ENCODE results near the gene CREM. TPM values are rescaled to one million over a fixed set of nuclear protein-coding genes. Genes with fewer than 3 reads are reported as not detected.

CREM gene
- total and polyA plus RNA-seq, 2 of the 4 experiments (the other 2 are of a cell fraction), result 33.2 to 40.5 TPM

- H3K9ac ChIP-seq (ENCODE audit: low read depth, low read length), result no peak overlapping the region
- dilution Hi-C loops (cut with HindIII; ENCODE audit: low sequenced_read_pairs, unreplicated experiment) (no loop called here), intact Hi-C loops (cut with micrococcal nuclease) (loop anchor here (5.0 kb wide), 1 partner anchor 556 kb away; no protein-coding TSS in a partner anchor), in situ Hi-C loops (cut with MboI; ENCODE audit: low sequenced_read_pairs) (loop anchor here (10.0 kb wide), 1 partner anchor 538 kb away; no protein-coding TSS in a partner anchor)
- H2BK120ac ChIP-seq (ENCODE audit: low read depth, low read length), result no peak overlapping the region
- no peak overlapping the region for H3K56ac ChIP-seq (ENCODE audit: extremely low read depth, insufficient read depth, low read length)
- no peak overlapping the region for H3K18ac ChIP-seq (ENCODE audit: low read depth, low read length)
- H3K4ac ChIP-seq (ENCODE audit: low read depth, low read length), result no peak overlapping the region
- H4K91ac ChIP-seq (ENCODE audit: insufficient read depth, low read depth, low read length), result no peak overlapping the region
- no peaks in the 10 kb centered on the region for H3K9me3 ChIP-seq (ENCODE audit: control insufficient read depth, insufficient read depth, low read length)
- DNase-seq (no peak), ATAC-seq (ENCODE audit: low read depth) (no peak)
- no peak overlapping the region for H2BK20ac ChIP-seq (ENCODE audit: low read depth, low read length)
- H3K79me1 ChIP-seq (ENCODE audit: low read depth in 1 of 2, low read length in 2 of 2), result no peaks in the 10 kb centered on the region
- ChIA-PET POLR2A (ENCODE audit: unreplicated experiment) (no interaction called here), CTCF (interaction anchor here (1.0 kb wide), 1 partner anchor 17 kb away, joined by 4 read pairs; no protein-coding TSS in a partner anchor)
- no peak overlapping the region for H2BK15ac ChIP-seq (ENCODE audit: low read depth, low read length)
- H2AFZ ChIP-seq (replicated peaks; ENCODE audit: low read length, poor library complexity), result no peak overlapping the region
- no peak overlapping the region for H4K5ac ChIP-seq (ENCODE audit: low read depth, low read length)
- no peak overlapping the region for H3K4me3 ChIP-seq (ENCODE audit: insufficient read depth, low read depth, low read length)
- H3K4me1 ChIP-seq (ENCODE audit: control insufficient read depth, insufficient read depth, low read length), result peaks cover 2% of the 10 kb centered on the region
- no CpG with 5 or more reads among the region's 6 CpGs for WGBS, 2 experiments (ENCODE audit: extremely low coverage in 2 of 2, insufficient read length in 1 of 2)
- H2AK5ac ChIP-seq (ENCODE audit: low read depth, low read length), result no peak overlapping the region
- no peak overlapping the region for H3K4me2 ChIP-seq (ENCODE audit: low read depth, low read length)
- no peak overlapping the region for H3K14ac ChIP-seq (replicated peaks; ENCODE audit: low read depth, low read length)
- H4K8ac ChIP-seq (ENCODE audit: low read depth in 2 of 2, low read length in 2 of 2), result no peak overlapping the region
- no peaks in the 10 kb centered on the region for H4K20me1 ChIP-seq (ENCODE audit: insufficient read depth, low read length)
- peaks cover 6% of the 10 kb centered on the region for H3K36me3 ChIP-seq (ENCODE audit: control insufficient read depth, insufficient read depth, low read length)
- BruUV-seq (replicated peaks), result no TSS peak
- no peaks in the 10 kb centered on the region for H3K27me3 ChIP-seq (ENCODE audit: control insufficient read depth, insufficient read depth, low read length)
- no peak overlapping the region for H2AK9ac ChIP-seq (replicated peaks; ENCODE audit: low read depth, low read length, poor library complexity)
- peaks cover 3% of the 10 kb centered on the region; the same call in 1 of the 2 replicates for H3K9me1 ChIP-seq (ENCODE audit: insufficient read depth, low read length)
- no peak overlapping the region for H3K23ac ChIP-seq (ENCODE audit: low read depth, low read length)
- no peak for TF ChIP-seq BHLHE40 (IDR thresholded peaks at IDR 0.05; ENCODE audit: low read depth, low read length)
- TF ChIP-seq CTCF (conservative IDR thresholded peaks at IDR 0.05; ENCODE audit: low read depth, low read length), result no peak
- no peak for TF ChIP-seq USF2 (IDR thresholded peaks at IDR 0.05; ENCODE audit: low read depth, low read length)
- TF ChIP-seq MXI1 (IDR thresholded peaks at IDR 0.05; ENCODE audit: borderline replicate concordance, low read depth, low read length), result no peak
- no peak for TF ChIP-seq RFX5 (IDR thresholded peaks at IDR 0.05; ENCODE audit: low read depth, low read length)
- no peak for TF ChIP-seq MAFK (IDR thresholded peaks at IDR 0.05; ENCODE audit: low read depth, low read length)
- TF ChIP-seq ELK1 (IDR thresholded peaks at IDR 0.05; ENCODE audit: borderline replicate concordance, low read depth, low read length), result no peak
- no peak for TF ChIP-seq CEBPB (IDR thresholded peaks at IDR 0.05; ENCODE audit: low read depth, low read length)
- TF ChIP-seq POLR2A (IDR thresholded peaks at IDR 0.05; ENCODE audit: low read depth, low read length), result no peak
- TF ChIP-seq SMC3 (IDR thresholded peaks at IDR 0.05; ENCODE audit: low read depth, low read length), result no peak
- TF ChIP-seq MAZ (IDR thresholded peaks at IDR 0.05; ENCODE audit: borderline replicate concordance, low read depth, low read length), result no peak
- no peak for TF ChIP-seq CHD1 (IDR thresholded peaks at IDR 0.05; ENCODE audit: low read depth, low read length)
- TF ChIP-seq RCOR1 (IDR thresholded peaks at IDR 0.05; ENCODE audit: insufficient replicate concordance, low read length), result no peak
- no peak for TF ChIP-seq FOS (IDR thresholded peaks at IDR 0.05; ENCODE audit: low read depth, low read length)
- no peak for TF ChIP-seq NFE2L2 (IDR thresholded peaks at IDR 0.05; ENCODE audit: low read depth, low read length)
- TF ChIP-seq RAD21 (IDR thresholded peaks at IDR 0.05; ENCODE audit: low read length), result no peak
- H3K27ac ChIP-seq (ENCODE audit: insufficient read depth, low read length), result no peak overlapping the region
- no peak overlapping the region for H2BK5ac ChIP-seq (ENCODE audit: low read depth, low read length, poor library complexity, severe bottlenecking)
Measured at GRCh38 chr10:35212856-35213255, 86.2 kb downstream of the CREM start.

All from IMR-90 (cell line).